Lung (tissue), 12 donors: ENCODE measurements around the gene DHX9. TPM values are rescaled to one million over a fixed set of nuclear protein-coding genes. Genes with fewer than 3 reads are reported as not detected.
A peak's percentile ranks its signal among the peaks of the same experiment; 100 is the strongest.

Source experiments
- ATAC-seq: fragments of 200-7000 bp; cut with Tn5 transposase; one replicate; pipeline ENCODE4 v1.9.1; 2020; ENCODE audit warnings: moderate number of reproducible peaks; ENCODE audit not compliant: insufficient read depth, low FRiP score
- DNase-seq, 3 donors: peaks; one replicate each; pipeline ENCODE4 v3.0.0-alpha.2; 2013 to 2017
- H3K27ac ChIP-seq, 2 donors: one replicate each; pipeline ENCODE4 v1.5.1; 2013; ENCODE audit warnings: mild to moderate bottlenecking in 2 of 2, moderate library complexity in 2 of 2, control low read depth in 1 of 2, inconsistent platforms in 1 of 2, low read depth in 1 of 2, low read length in 1 of 2
- H3K27me3 ChIP-seq, 3 donors: one replicate each; pipeline ENCODE4 v1.5.1; 2013; ENCODE audit warnings: low read length in 2 of 3; ENCODE audit not compliant: control insufficient read depth in 3 of 3, insufficient read depth in 3 of 3
- H3K36me3 ChIP-seq, 4 donors: one replicate each; pipeline ENCODE4 v1.5.1; 2013; ENCODE audit warnings: low read length in 4 of 4, mild to moderate bottlenecking in 1 of 4, moderate library complexity in 1 of 4; ENCODE audit not compliant: control insufficient read depth in 4 of 4, insufficient read depth in 4 of 4
- H3K4me1 ChIP-seq, 5 donors: one replicate each; pipeline ENCODE4 v1.5.1; 2013; ENCODE audit warnings: low read length in 5 of 5, mild to moderate bottlenecking in 2 of 5, moderate library complexity in 1 of 5; ENCODE audit not compliant: control insufficient read depth in 5 of 5, insufficient read depth in 5 of 5
- H3K4me3 ChIP-seq: one replicate; pipeline ENCODE4 v1.5.1; 2013; ENCODE audit warnings: mild to moderate bottlenecking, control low read depth, moderate library complexity
- H3K9ac ChIP-seq, 2 donors: one replicate each; pipeline ENCODE4 v1.5.1; 2013; ENCODE audit warnings: low read length in 2 of 2, control low read depth in 1 of 2; ENCODE audit not compliant: insufficient read depth in 1 of 2
- H3K9me3 ChIP-seq, 4 donors: one replicate each; pipeline ENCODE4 v1.5.1; 2013; ENCODE audit warnings: low read length in 3 of 4, mild to moderate bottlenecking in 1 of 4, moderate library complexity in 1 of 4; ENCODE audit not compliant: control insufficient read depth in 4 of 4, insufficient read depth in 3 of 4
- WGBS, 2 donors: extraction: QIAGEN DNeasy Blood & Tissue Kit; methylation state at CpG; one replicate each; pipeline ENCODE4 v1.1.7; 2013; 5-methylcytosine and 5-hydroxymethylcytosine counted together
- polyA plus RNA-seq, 2 donors: library from polyadenylated mRNA; stranded (reverse); fragments of 200-250 nt; gene quantifications; one replicate each; pipeline ENCODE4 v1.2.1, GENCODE V29; 2013
- total RNA-seq, 2 donors: library from RNA; depleted of rRNA in 1 of 2; stranded (reverse); fragments of >200 nt in 1 of 2; gene quantifications; one replicate each; pipeline ENCODE4 v1.2.1, GENCODE V29; 2014 to 2021
- TF ChIP-seq, protein P1 (sequence below): IDR thresholded peaks from 2 replicates; pipeline ENCODE4 v1.5.1; 2012; ENCODE audit warnings: mild to moderate bottlenecking; ENCODE audit errors: control extremely low read depth, extremely low read depth
- donor health status: control.
- donor health status: control.
- donor health status: Bipolar disorder and iron deficiency.
- donor health status: healthy.
- donor health status: DM: yes; HTN: yes; CAD: no.

DHX9 gene
- total and polyA plus RNA-seq, 4 donors, result 55.5 to 157 (median 114) TPM

DNA sequence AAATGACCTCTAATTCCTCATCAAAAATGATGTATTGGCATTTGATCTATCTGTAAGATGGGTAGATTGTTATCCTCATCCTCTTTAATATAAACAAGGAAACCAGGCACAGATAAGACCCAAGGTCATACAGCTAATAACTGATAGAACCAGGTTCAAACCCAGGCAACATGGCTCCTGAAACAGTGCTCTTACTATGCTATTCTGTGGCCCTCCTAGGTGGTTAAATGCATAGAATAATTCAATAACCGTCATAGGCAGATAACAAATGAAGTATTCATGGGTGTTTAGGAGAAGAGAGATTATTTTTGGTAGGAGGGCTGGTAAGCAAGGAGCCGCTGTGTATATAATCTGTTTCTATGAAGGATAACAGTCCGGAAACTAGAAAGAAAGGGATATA lies 46.4 kb downstream of the DHX9 start:
- WGBS, 2 donors, result 98% methylated on average over 3 of the region's 3 CpGs
- TF ChIP-seq, protein P1, sequence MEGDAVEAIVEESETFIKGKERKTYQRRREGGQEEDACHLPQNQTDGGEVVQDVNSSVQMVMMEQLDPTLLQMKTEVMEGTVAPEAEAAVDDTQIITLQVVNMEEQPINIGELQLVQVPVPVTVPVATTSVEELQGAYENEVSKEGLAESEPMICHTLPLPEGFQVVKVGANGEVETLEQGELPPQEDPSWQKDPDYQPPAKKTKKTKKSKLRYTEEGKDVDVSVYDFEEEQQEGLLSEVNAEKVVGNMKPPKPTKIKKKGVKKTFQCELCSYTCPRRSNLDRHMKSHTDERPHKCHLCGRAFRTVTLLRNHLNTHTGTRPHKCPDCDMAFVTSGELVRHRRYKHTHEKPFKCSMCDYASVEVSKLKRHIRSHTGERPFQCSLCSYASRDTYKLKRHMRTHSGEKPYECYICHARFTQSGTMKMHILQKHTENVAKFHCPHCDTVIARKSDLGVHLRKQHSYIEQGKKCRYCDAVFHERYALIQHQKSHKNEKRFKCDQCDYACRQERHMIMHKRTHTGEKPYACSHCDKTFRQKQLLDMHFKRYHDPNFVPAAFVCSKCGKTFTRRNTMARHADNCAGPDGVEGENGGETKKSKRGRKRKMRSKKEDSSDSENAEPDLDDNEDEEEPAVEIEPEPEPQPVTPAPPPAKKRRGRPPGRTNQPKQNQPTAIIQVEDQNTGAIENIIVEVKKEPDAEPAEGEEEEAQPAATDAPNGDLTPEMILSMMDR, result no peak
- ATAC-seq, result no peak
- H3K4me1 ChIP-seq, result no peaks in the 10 kb centered on the region
- no peak overlapping the region for H3K9ac ChIP-seq
- H3K36me3 ChIP-seq, result peaks cover 25 to 56% (median 49%) of the 10 kb centered on the region in 4 donors
- no peak overlapping the region for H3K27ac ChIP-seq
- no peak overlapping the region for H3K4me3 ChIP-seq
- no peaks in the 10 kb centered on the region for H3K27me3 ChIP-seq
- no peaks in the 10 kb centered on the region for H3K9me3 ChIP-seq
- no peak for DNase-seq

DNA sequence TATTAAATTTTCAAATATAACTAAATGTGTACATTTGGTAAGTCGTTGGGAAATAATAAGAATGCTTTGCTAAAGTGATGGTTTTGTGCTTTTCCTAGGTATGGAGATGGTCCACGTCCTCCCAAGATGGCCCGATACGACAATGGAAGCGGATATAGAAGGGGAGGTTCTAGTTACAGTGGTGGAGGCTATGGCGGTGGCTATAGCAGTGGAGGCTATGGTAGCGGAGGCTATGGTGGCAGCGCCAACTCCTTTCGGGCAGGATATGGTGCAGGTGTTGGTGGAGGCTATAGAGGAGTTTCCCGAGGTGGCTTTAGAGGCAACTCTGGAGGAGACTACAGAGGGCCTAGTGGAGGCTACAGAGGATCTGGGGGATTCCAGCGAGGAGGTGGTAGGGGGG lies 47.8 kb downstream of the DHX9 start:
- no peaks in the 10 kb centered on the region for H3K27me3 ChIP-seq
- H3K9ac ChIP-seq, result no peak overlapping the region
- no peak overlapping the region for H3K27ac ChIP-seq
- H3K9me3 ChIP-seq, result no peaks in the 10 kb centered on the region
- DNase-seq (no peak), ATAC-seq (no peak)
- WGBS, 2 donors, result 98% methylated on average over 11 of the region's 11 CpGs
- no peak overlapping the region for H3K4me3 ChIP-seq
- H3K36me3 ChIP-seq, result peaks cover 22 to 48% (median 41%) of the 10 kb centered on the region in 4 donors
- TF ChIP-seq, protein P1, result no peak
- no peaks in the 10 kb centered on the region for H3K4me1 ChIP-seq

GRCh38 chr1:182888736-182889531 lies 49.8 kb downstream of the DHX9 start:
- TF ChIP-seq, protein P1, result no peak
- H3K36me3 ChIP-seq, result peaks cover 17 to 34% (median 29%) of the 10 kb centered on the region in 4 donors
- no peak overlapping the region for H3K4me3 ChIP-seq
- no peaks in the 10 kb centered on the region for H3K27me3 ChIP-seq
- no peaks in the 10 kb centered on the region for H3K4me1 ChIP-seq
- DNase-seq (peak in 2 of 3 donors; percentile 10 to 15), ATAC-seq (no peak)
- no peak overlapping the region for H3K9ac ChIP-seq
- 84% methylated on average over 7 of the region's 7 CpGs for WGBS, 2 donors
- H3K9me3 ChIP-seq, result no peaks in the 10 kb centered on the region
- H3K27ac ChIP-seq, result no peak overlapping the region

- DNase-seq, result no peak
- peak; percentile 30 for ATAC-seq
- whole genome bisulfite sequencing, 2 donors, result 37 to 48% methylated on average over 6 of the region's 6 CpGs
These were observed 50.9 kb downstream of the DHX9 start for GRCh38 chr1:182889997-182890396.

More at GRCh38 chr1:182889997-182890396, 50.9 kb downstream of the DHX9 start:
- TF ChIP-seq, protein P1, result no peak
- H3K36me3 ChIP-seq, result peaks cover 11 to 23% (median 22%) of the 10 kb centered on the region in 4 donors
- H3K9ac ChIP-seq, result no peak overlapping the region
- no peaks in the 10 kb centered on the region for H3K9me3 ChIP-seq
- H3K4me3 ChIP-seq, result no peak overlapping the region
- no peaks in the 10 kb centered on the region for H3K4me1 ChIP-seq
- no peak overlapping the region for H3K27ac ChIP-seq
- no peaks in the 10 kb centered on the region for H3K27me3 ChIP-seq
